HepG2 (cell line): ENCODE data around the gene ZPR1. TPM values are rescaled to one million over a fixed set of nuclear protein-coding genes. Genes with fewer than 3 reads are reported as not detected.
A peak's percentile ranks its signal among the peaks of the same experiment; 100 is the strongest.

ENCODE experiments used
- CBX5 ChIP-seq: sonication (generic); formaldehyde crosslinking; IDR thresholded peaks from 2 replicates; pipeline ENCODE4 v1.4.0; 2020; ENCODE audit warnings: missing genetic modification reagents, borderline replicate concordance
- CCAR2 ChIP-seq: fragments of 200-400 bp; formaldehyde crosslinking; optimal IDR thresholded peaks from 2 replicates; pipeline ENCODE3; 2018; ENCODE audit warnings: low read depth, mild to moderate bottlenecking, low read length, moderate library complexity
- CREB1 ChIP-seq, 2 experiments: fragments of 450-650 bp in 1 of 2; IDR thresholded peaks; 2 replicates each; pipeline ENCODE4 v1.6.1; 2016 to 2017; ENCODE audit warnings: control low read depth in 1 of 2, mild to moderate bottlenecking in 1 of 2, missing compliant biosample characterization in 1 of 2, missing genetic modification characterization in 1 of 2
- GABPB1 ChIP-seq: IDR thresholded peaks from 2 replicates; pipeline ENCODE4 v1.6.1; 2016; ENCODE audit warnings: mild to moderate bottlenecking, missing genetic modification reagents, moderate library complexity, missing compliant biosample characterization
- HDAC1 ChIP-seq: sonication (generic); formaldehyde crosslinking; IDR thresholded peaks from 2 replicates; pipeline ENCODE4 v1.5.1; 2020; ENCODE audit warnings: mild to moderate bottlenecking, missing genetic modification reagents
- HNRNPH1 ChIP-seq: fragments of 200-400 bp; formaldehyde crosslinking; optimal IDR thresholded peaks from 2 replicates; pipeline ENCODE3; 2017; ENCODE audit warnings: mild to moderate bottlenecking, low read depth, low read length
- KLF6 ChIP-seq: IDR thresholded peaks from 2 replicates; pipeline ENCODE4 v1.8.0; 2016; ENCODE audit warnings: missing biosample characterization, missing genetic modification reagents
- MEIS1 ChIP-seq: sonication (generic); formaldehyde crosslinking; IDR thresholded peaks from 2 replicates; pipeline ENCODE4 v1.9.0; 2021; ENCODE audit warnings: mild to moderate bottlenecking, missing genetic modification reagents, moderate library complexity, borderline replicate concordance
- MXD1 ChIP-seq: sonication (generic); formaldehyde crosslinking; IDR thresholded peaks from 2 replicates; pipeline ENCODE4 v1.4.0; 2020; ENCODE audit warnings: mild to moderate bottlenecking, missing genetic modification reagents
- RAD51 ChIP-seq: fragments of 450-650 bp; IDR thresholded peaks from 2 replicates; pipeline ENCODE4 v1.6.1; 2016; ENCODE audit warnings: borderline replicate concordance
- SMARCE1 ChIP-seq: fragments of 450-650 bp; IDR thresholded peaks from 2 replicates; pipeline ENCODE4 v1.6.1; 2017; ENCODE audit warnings: borderline replicate concordance
- STAG1 ChIP-seq: sonication (generic); formaldehyde crosslinking; IDR thresholded peaks from 2 replicates; pipeline ENCODE4 v1.4.0; 2020; ENCODE audit warnings: missing genetic modification reagents
- XRCC5 ChIP-seq: fragments of 200-400 bp; formaldehyde crosslinking; optimal IDR thresholded peaks from 2 replicates; pipeline ENCODE3; 2017; ENCODE audit warnings: mild to moderate bottlenecking, low read length
- YEATS2 ChIP-seq: sonication (generic); formaldehyde crosslinking; IDR thresholded peaks from 2 replicates; pipeline ENCODE4 v1.4.0; 2020; ENCODE audit warnings: missing genetic modification reagents, borderline replicate concordance
- ZBTB49 ChIP-seq: sonication (generic); formaldehyde crosslinking; IDR thresholded peaks from 2 replicates; pipeline ENCODE4 v1.4.0; 2020; ENCODE audit warnings: missing genetic modification reagents, borderline replicate concordance
- ZMYM4 ChIP-seq: sonication (generic); formaldehyde crosslinking; IDR thresholded peaks from 2 replicates; pipeline ENCODE4 v1.8.1; 2023; ENCODE audit warnings: mild to moderate bottlenecking, missing genetic modification reagents
- ZNF256 ChIP-seq: sonication (generic); formaldehyde crosslinking; conservative IDR thresholded peaks from 2 replicates; pipeline ENCODE4 v1.4.0; 2020; ENCODE audit warnings: missing genetic modification reagents
- ZNF317 ChIP-seq: sonication (generic); formaldehyde crosslinking; IDR thresholded peaks from 2 replicates; pipeline ENCODE4 v1.5.0; 2020; ENCODE audit warnings: mild to moderate bottlenecking, missing genetic modification reagents
- ZNF367 ChIP-seq: sonication (generic); formaldehyde crosslinking; IDR thresholded peaks from 2 replicates; pipeline ENCODE4 v1.4.0; 2020; ENCODE audit warnings: missing genetic modification reagents, borderline replicate concordance
- ZNF446 ChIP-seq: sonication (generic); formaldehyde crosslinking; IDR thresholded peaks from 2 replicates; pipeline ENCODE4 v1.5.0; 2020; ENCODE audit warnings: mild to moderate bottlenecking, missing genetic modification reagents
- ZNF530 ChIP-seq: sonication (generic); formaldehyde crosslinking; IDR thresholded peaks from 2 replicates; pipeline ENCODE4 v1.5.0; 2020; ENCODE audit warnings: low read depth, mild to moderate bottlenecking, missing genetic modification reagents
- ZNF563 ChIP-seq: sonication (generic); formaldehyde crosslinking; IDR thresholded peaks from 2 replicates; pipeline ENCODE4 v1.8.0; 2022; ENCODE audit warnings: mild to moderate bottlenecking, moderate library complexity, missing genetic modification reagents
- ZNF709 ChIP-seq: sonication (generic); formaldehyde crosslinking; IDR thresholded peaks from 2 replicates; pipeline ENCODE4 v1.5.0; 2020; ENCODE audit warnings: mild to moderate bottlenecking, missing genetic modification reagents
- ZNF724P ChIP-seq: sonication (generic); formaldehyde crosslinking; IDR thresholded peaks from 2 replicates; pipeline ENCODE4 v1.8.0; 2022; ENCODE audit warnings: missing genetic modification reagents, borderline replicate concordance
- ZNF792 ChIP-seq: IDR thresholded peaks from 2 replicates; pipeline ENCODE4 v1.6.1; 2016
- ZNF839 ChIP-seq: sonication (generic); formaldehyde crosslinking; IDR thresholded peaks from 2 replicates; pipeline ENCODE4 v1.4.0; 2020; ENCODE audit warnings: missing genetic modification reagents, mild to moderate bottlenecking, borderline replicate concordance
- polyA plus RNA-seq, 8 experiments: library from polyadenylated mRNA; depleted of rRNA in 3 of 8; stranded (reverse) in 7 of 8; unstranded in 1 of 8; fragments of >200 nt; fragmentation: Illumina TruSeq in 4 of 8; extraction: Trizol in 4 of 8; gene quantifications; 2 replicates each; pipeline versions ENCODE4 v1.2.1 to v1.2.3, GENCODE V29; 2011 to 2016; ENCODE audit warnings: low read depth in 4 of 8, missing spikeins in 1 of 8, mixed read lengths in 1 of 8; ENCODE audit not compliant: insufficient read depth in 1 of 8
- total RNA-seq, 5 experiments: library from RNA; depleted of rRNA; stranded (reverse); fragments of >200 nt; fragmentation: Illumina TruSeq; extraction: Trizol; gene quantifications; 2 replicates each; pipeline ENCODE4 v1.2.3, GENCODE V29; 2016; ENCODE audit warnings: low read depth in 1 of 5
- TF ChIP-seq, protein P1 (sequence below): IDR thresholded peaks from 2 replicates; pipeline ENCODE4 v1.6.1; 2016

ZPR1 gene
- total and polyA plus RNA-seq, 2 of the 13 experiments (the other 11 are each of a cell fraction or from before 2014, with no cell fraction given) = 40.0 to 79.3 TPM

- TF ChIP-seq ZBTB49 (CRISPR knock-in tag) = peak; percentile 40; the same call in 1 of the 2 replicates
- TF ChIP-seq CREB1 (IDR thresholded peaks at IDR 0.05) = no peak
- TF ChIP-seq CREB1 (CRISPR knock-in tag; IDR thresholded peaks at IDR 0.05) = no peak
- peak; percentile 99 for TF ChIP-seq HDAC1
- TF ChIP-seq ZNF563 (CRISPR knock-in tag) = 0 out of 2 replicates have a peak, but pooled peaks have one; percentile 50
- peak; percentile 50; the same call in 1 of the 2 replicates for TF ChIP-seq ZNF256 (CRISPR knock-in tag)
- no peak for TF ChIP-seq ZNF530
- TF ChIP-seq MEIS1 (CRISPR knock-in tag) = peak; percentile 97
- peak; percentile 78 for TF ChIP-seq XRCC5
- peak; percentile 77 for TF ChIP-seq STAG1 (CRISPR knock-in tag)
- peak; percentile 78; the same call in 1 of the 2 replicates for TF ChIP-seq YEATS2
- peak; percentile 20; the same call in 1 of the 2 replicates for TF ChIP-seq ZNF709 (CRISPR knock-in tag)
- peak; percentile 34; the same call in 1 of the 2 replicates for TF ChIP-seq ZNF724P (CRISPR knock-in tag)
- 0 out of 2 replicates have a peak, but pooled peaks have one; percentile 58 for TF ChIP-seq ZNF446 (CRISPR knock-in tag)
- no peak; the same call in 1 of the 2 replicates for TF ChIP-seq MXD1 (CRISPR knock-in tag)
- TF ChIP-seq CBX5 (CRISPR knock-in tag) = peak; percentile 84
- TF ChIP-seq GABPB1 (CRISPR knock-in tag) = peak; percentile 63
- TF ChIP-seq, protein P1, sequence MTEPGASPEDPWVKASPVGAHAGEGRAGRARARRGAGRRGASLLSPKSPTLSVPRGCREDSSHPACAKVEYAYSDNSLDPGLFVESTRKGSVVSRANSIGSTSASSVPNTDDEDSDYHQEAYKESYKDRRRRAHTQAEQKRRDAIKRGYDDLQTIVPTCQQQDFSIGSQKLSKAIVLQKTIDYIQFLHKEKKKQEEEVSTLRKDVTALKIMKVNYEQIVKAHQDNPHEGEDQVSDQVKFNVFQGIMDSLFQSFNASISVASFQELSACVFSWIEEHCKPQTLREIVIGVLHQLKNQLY = peak; percentile 94
- TF ChIP-seq ZNF317 (CRISPR knock-in tag) = no peak
- TF ChIP-seq ZNF367 (CRISPR knock-in tag) = no peak
- no peak for TF ChIP-seq SMARCE1
- no peak for TF ChIP-seq CCAR2
- TF ChIP-seq ZNF839 (CRISPR knock-in tag) = peak; percentile 70; the same call in 1 of the 2 replicates
- peak; percentile 94 for TF ChIP-seq ZNF792 (CRISPR knock-in tag)
- TF ChIP-seq ZMYM4 (CRISPR knock-in tag) = peak; percentile 84
- TF ChIP-seq HNRNPH1 = no peak
- TF ChIP-seq RAD51 = no peak
- TF ChIP-seq KLF6 = peak; percentile 41; the same call in 1 of the 2 replicates
Observed at GRCh38 chr11:116832350-116833290, 44.8 kb upstream of the ZPR1 start (continued).
